Colonic mucosa (tissue), 4 donors: ENCODE data around the gene ZFYVE19. TPM values are rescaled to one million over a fixed set of nuclear protein-coding genes. Genes with fewer than 3 reads are reported as not detected.

Experiments used
- DNase-seq: peaks from one replicate; pipeline ENCODE4 v3.0.0-alpha.2; 2020
- H3K27ac ChIP-seq: fragments of 200-600 bp; one replicate; pipeline ENCODE4 v1.8.0; 2021
- H3K27me3 ChIP-seq: fragments of 200-600 bp; one replicate; pipeline ENCODE4 v1.8.0; 2021
- H3K36me3 ChIP-seq: fragments of 200-600 bp; one replicate; pipeline ENCODE4 v1.8.0; 2021
- H3K4me1 ChIP-seq: fragments of 200-600 bp; one replicate; pipeline ENCODE4 v1.8.0; 2021; ENCODE audit warnings: mild to moderate bottlenecking
- H3K4me3 ChIP-seq: fragments of 200-600 bp; one replicate; pipeline ENCODE4 v1.8.0; 2021
- H3K9ac ChIP-seq, 2 donors: one replicate each; pipeline ENCODE4 v1.7.0; 2013; ENCODE audit warnings: control low read depth in 2 of 2, low read depth in 2 of 2, low read length in 2 of 2
- H3K9me3 ChIP-seq: fragments of 200-600 bp; one replicate; pipeline ENCODE4 v1.8.0; 2021
- intact Hi-C: fragments of 100-400 bp; cut with DNase I; formaldehyde crosslinking; loops from one replicate; pipeline ENCODE4 v1.14.1; 2022
- total RNA-seq, 2 donors: library from RNA; stranded (reverse); fragmentation: NEBNext Ultra II Directional in 1 of 2; extraction: Animal tissue kit (Norgen Biotek cat#: 25700) in 1 of 2; gene quantifications; one replicate each; pipeline ENCODE4 v1.2.1, GENCODE V29; 2021
- TF ChIP-seq, protein P1 (sequence below): fragments of 200-600 bp; IDR thresholded peaks from one replicate; pipeline ENCODE4 v1.8.0; 2022; ENCODE audit warnings: antibody characterized with exemption, mild to moderate bottlenecking
- donor health status: healthy.
- donor health status: DM: no; HTN: no; CAD: no.
- donor health status: DM: no; HTN: no; CAD: no.

Gene ZFYVE19
- total RNA-seq, 2 donors from 2014 or later = 22.9 to 27.9 TPM

DNA sequence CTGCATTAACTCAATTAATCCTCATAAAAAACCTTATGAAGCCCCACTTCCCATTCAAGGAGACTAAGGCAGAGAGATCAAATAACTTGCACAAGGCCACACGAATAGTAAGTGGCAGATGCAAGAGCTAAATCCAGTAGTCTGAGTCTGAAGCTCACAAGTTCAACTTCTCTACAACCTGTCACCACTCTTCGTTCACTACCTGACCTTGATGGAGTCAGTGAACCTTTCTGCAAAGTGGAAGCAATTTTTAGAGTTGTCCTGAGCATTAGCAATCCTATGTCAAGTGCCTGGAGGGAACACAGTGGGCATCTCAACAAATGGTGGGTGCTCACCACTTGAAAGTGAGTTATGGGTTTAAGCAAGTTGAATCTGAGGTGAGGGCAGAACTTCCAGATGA, 34.9 kb downstream of the ZFYVE19 start:
- Histone ChIP-seq H3K4me3 (no peak overlapping the region), H3K36me3 (no peaks in the 10 kb centered on the region), H3K9me3 (no peaks in the 10 kb centered on the region), H3K9ac (peak overlapping the region in 1 of 2 donors; percentile 21), H3K27ac (no peak overlapping the region), H3K27me3 (no peaks in the 10 kb centered on the region), H3K4me1 (no peaks in the 10 kb centered on the region)
- no peak for DNase-seq
- TF ChIP-seq, protein P1, sequence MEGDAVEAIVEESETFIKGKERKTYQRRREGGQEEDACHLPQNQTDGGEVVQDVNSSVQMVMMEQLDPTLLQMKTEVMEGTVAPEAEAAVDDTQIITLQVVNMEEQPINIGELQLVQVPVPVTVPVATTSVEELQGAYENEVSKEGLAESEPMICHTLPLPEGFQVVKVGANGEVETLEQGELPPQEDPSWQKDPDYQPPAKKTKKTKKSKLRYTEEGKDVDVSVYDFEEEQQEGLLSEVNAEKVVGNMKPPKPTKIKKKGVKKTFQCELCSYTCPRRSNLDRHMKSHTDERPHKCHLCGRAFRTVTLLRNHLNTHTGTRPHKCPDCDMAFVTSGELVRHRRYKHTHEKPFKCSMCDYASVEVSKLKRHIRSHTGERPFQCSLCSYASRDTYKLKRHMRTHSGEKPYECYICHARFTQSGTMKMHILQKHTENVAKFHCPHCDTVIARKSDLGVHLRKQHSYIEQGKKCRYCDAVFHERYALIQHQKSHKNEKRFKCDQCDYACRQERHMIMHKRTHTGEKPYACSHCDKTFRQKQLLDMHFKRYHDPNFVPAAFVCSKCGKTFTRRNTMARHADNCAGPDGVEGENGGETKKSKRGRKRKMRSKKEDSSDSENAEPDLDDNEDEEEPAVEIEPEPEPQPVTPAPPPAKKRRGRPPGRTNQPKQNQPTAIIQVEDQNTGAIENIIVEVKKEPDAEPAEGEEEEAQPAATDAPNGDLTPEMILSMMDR = no peak
- intact Hi-C loops = no loop called here

DNA sequence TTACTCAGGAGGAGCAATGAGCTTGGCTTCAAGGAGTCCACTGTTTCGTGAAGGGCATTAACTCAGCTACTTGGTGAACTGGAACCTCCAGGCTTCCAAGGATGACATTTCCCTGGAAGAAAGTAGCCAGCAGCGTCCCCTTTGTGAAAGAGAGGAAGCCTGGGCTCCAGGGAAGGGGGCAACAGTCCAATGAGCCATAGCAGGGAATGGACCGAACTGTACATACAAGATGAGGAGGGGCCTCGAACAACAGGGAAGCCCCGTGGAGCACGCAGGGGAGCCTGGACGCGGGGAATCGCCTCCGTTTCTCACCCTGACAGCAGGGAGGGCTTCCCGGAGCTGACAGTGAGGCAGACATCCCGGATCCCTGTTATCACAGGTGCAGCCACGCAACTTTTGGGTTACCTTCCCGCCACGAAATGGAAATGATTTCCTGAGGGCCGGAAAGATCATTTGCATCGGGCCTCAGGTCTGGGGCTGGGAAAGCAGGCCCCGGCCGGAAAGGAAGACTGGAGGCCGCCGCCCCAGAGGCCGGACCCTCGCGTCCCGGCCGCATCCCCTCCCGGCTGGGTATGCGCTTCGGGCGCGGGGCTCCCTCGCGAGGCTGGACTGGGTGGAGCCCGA, 36.5 kb downstream of the ZFYVE19 start:
- no peaks in the 10 kb centered on the region for H3K27me3 ChIP-seq
- TF ChIP-seq, protein P1 = no peak
- H3K36me3 ChIP-seq = no peaks in the 10 kb centered on the region
- peak overlapping the region; percentile 96 for H3K27ac ChIP-seq
- no peaks in the 10 kb centered on the region for H3K9me3 ChIP-seq
- no peaks in the 10 kb centered on the region for H3K4me1 ChIP-seq
- peak overlapping the region; percentile 81 for H3K4me3 ChIP-seq
- intact Hi-C loops = no loop called here
- peak overlapping the region; percentile 48 to 77 for H3K9ac ChIP-seq
- DNase-seq = no peak

DNA sequence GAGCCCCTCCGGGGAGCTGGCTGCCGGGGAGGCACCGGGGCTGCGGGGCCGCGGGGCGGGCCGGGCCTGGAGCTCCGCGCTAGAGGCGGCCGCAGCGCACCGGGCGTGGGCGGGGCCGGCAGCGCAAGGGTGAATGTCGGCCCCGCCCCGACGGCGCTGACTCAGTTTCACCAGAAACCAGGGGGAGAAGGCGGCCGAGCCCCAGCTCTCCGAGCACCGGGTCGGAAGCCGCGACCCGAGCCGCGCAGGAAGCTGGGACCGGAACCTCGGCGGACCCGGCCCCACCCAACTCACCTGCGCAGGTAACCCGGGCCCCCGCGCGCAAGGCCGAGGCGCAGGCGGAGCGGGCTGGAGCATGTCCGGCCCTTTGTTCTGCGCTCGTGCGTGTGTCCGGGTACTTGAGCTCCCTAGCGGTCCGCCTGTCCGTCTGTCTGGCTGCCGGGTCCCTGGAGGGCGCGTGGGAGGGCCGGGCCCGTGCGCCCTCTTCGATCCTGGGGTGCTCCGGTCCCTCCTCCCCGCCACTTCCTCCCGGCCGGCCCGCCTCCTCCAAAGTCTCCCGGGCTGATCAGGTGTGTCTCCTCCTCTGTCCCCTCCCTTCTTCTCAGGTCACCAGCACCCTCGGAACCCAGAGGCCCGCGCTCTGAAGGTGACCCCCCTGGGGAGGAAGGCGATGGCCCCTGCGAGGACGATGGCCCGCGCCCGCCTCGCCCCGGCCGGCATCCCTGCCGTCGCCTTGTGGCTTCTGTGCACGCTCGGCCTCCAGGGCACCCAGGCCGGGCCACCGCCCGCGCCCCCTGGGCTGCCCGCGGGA, 37.2 kb downstream of the ZFYVE19 start, which contains the start of gene SPINT1:
TSS of gene SPINT1 (plus strand) at position 164 of the 811 bp plus-strand sequence. CDS start at position 671, 507 bp downstream.
- TF ChIP-seq, protein P1 = no peak
- Histone ChIP-seq H3K27me3 (no peaks in the 10 kb centered on the region), H3K4me1 (no peaks in the 10 kb centered on the region), H3K9me3 (no peaks in the 10 kb centered on the region), H3K36me3 (no peaks in the 10 kb centered on the region), H3K9ac (peak within 1 kb of the TSS; percentile 77 to 94), H3K4me3 (peak within 1 kb of the TSS; percentile 81), H3K27ac (peak within 1 kb of the TSS; percentile 96)
- peak; percentile 82 for DNase-seq
- intact Hi-C loops = no loop called here

DNA sequence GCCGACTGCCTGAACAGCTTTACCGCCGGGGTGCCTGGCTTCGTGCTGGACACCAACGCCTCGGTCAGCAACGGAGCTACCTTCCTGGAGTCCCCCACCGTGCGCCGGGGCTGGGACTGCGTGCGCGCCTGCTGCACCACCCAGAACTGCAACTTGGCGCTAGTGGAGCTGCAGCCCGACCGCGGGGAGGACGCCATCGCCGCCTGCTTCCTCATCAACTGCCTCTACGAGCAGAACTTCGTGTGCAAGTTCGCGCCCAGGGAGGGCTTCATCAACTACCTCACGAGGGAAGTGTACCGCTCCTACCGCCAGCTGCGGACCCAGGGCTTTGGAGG, 37.8 kb downstream of the ZFYVE19 start:
- Histone ChIP-seq H3K4me3 (peak overlapping the region; percentile 81), H3K9me3 (no peaks in the 10 kb centered on the region), H3K27me3 (no peaks in the 10 kb centered on the region), H3K27ac (peak overlapping the region; percentile 96), H3K36me3 (no peaks in the 10 kb centered on the region), H3K4me1 (no peaks in the 10 kb centered on the region), H3K9ac (peak overlapping the region; percentile 77 to 94)
- TF ChIP-seq, protein P1 = no peak
- DNase-seq = no peak
- intact Hi-C loops = no loop called here

DNA sequence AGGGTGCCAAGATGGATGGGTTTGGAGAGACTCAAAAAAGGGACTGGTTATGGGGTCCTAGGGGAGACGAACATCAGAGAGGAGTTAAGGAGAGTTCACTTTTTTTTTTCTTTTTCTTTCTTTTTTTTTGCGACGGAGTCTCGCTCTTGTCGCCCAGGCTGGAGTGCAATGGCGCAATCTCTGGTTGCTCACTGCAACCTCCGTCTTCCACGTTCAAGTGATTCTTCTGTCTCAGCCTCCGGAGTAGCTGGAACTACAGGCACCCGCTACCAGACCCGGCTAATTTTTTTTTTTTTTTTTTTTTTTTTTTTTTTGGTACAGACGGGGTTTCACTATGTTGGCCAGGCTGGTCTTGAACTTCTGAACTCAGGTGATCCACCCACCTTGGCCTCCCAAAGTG, 38.1 kb downstream of the ZFYVE19 start:
- no peaks in the 10 kb centered on the region for H3K27me3 ChIP-seq
- peak overlapping the region; percentile 96 for H3K27ac ChIP-seq
- intact Hi-C loops = no loop called here
- no peaks in the 10 kb centered on the region for H3K4me1 ChIP-seq
- H3K4me3 ChIP-seq = peak overlapping the region; percentile 81
- H3K36me3 ChIP-seq = no peaks in the 10 kb centered on the region
- DNase-seq = no peak
- TF ChIP-seq, protein P1 = no peak
- no peaks in the 10 kb centered on the region for H3K9me3 ChIP-seq
- peak overlapping the region; percentile 77 to 94 for H3K9ac ChIP-seq
